ENCODE results near the gene PDZD7.

PDZD7 gene

DNA sequence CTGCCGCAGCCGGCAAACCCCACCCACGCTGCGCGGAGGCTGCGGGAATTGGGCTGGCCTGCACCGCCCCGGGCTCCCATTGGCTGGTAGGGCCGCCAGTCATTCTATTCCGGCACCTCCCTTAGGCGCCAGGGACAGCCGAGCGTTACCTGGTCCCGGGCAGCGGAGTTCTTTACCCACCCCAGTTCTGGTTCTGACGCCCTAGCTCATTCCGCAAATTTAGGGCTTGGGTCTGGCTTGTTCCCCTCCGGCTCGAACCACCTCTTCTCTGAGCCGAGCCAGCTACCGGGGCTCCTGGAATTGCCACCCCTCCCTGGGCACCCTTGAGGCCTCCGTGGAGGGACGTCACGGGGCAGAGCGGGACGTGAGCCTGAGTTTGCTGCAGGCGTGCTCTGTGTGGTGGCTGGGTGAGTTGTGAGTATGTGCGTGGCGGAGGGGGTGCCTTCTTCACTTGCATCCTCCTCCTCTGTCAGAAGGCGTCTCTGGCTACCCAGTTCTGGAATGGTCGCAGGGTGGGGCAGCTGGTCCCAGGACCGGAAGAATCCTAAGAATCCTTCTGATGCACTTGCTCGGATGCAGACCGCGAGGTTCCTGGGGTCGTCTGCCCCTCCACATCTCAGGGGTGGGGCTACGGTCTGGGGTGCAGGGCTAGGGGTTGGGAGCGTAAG is at the start of gene PDZD7, which contains the start of gene SFXN3:
PDZD7 (minus strand) TSS at position 2 of the 668 bp plus-strand sequence. CDS start 910 bp downstream, outside the sequence.
SFXN3 (plus strand) TSS at position 107 of the 668 bp plus-strand sequence. CDS start 3,461 bp downstream, outside the sequence.
- peak; percentile 97 for DNase-seq

DNA sequence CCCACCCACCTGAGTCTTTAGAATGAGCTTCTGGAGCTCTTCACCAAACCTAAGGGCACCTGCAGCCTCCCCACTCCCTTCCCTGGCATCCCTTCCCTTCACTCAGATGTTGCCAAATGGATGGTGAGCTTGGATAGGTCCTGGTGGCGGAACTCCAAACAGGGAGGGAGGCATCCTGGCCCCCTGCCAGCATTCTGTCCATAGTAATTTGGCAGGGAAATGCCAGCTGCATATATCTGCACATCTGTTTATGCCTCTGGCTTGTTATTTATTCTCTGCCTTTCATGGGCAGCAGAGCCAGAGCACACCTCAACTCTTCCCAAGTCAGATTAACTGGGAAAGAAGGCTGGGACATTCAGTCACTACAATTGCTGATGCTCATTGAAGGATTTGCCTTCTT is 48.9 kb upstream of the PDZD7 start:
- no peak for DNase-seq

DNA sequence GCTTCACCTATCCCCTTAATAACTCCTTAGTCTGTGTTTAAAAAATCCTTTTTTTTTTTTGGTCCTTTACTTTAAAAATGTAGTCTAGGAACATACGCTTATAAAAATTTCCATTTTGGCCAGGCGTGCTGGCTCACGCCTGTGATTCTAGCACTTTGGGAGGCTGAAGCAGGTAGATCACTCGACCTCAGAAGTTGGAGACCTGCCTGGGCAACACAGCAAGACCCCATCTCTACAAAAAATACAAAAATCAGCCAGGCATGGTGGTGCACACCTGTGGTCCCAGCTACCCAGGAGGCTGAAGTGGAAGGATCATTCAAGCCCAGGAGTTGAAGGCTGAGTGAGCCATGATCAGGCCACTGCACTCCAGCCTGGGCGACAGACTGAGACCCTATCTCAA is 45.7 kb upstream of the PDZD7 start:
- no peak for DNase-seq

DNA sequence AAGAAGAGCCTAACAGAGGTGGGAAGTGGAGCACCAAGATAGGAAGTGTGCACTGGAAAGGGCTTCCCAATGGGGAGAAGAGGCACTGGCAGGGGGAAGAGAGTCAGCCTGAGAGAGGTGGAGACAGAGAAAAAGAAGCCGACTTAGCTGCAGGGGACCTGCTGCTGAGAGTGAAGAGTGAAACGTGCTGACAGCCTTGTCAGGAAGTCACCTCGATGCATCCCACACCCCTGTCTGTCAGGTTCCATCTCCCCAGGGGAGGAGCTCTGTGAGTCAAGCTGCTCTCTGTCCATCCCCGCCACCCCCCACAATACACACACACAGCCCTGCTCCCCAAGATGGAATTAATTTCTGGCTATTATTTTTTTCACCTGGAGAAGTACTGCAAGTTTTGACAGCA is 44.8 kb upstream of the PDZD7 start:
- DNase-seq = no peak

DNA sequence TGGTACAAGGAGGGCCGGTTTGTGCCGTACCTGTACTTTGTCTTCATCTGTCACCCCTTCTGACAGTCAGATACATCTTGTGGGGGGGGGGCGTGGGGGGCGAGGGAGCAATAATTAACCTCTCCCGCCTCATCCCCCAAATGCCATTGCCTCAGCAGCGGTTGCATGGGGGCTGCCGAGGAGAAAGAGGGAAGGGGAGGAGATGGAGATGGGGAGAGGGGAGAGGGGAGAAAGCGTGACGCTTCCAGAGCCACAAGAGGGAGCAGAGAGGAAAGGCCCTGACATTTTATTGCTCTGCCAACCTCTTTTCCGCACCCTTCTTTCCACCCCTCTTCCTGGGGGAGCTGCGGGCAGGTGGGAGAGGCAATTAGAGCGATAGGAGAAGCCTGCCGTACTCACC is 42.7 kb upstream of the PDZD7 start:
- no peak for DNase-seq

DNA sequence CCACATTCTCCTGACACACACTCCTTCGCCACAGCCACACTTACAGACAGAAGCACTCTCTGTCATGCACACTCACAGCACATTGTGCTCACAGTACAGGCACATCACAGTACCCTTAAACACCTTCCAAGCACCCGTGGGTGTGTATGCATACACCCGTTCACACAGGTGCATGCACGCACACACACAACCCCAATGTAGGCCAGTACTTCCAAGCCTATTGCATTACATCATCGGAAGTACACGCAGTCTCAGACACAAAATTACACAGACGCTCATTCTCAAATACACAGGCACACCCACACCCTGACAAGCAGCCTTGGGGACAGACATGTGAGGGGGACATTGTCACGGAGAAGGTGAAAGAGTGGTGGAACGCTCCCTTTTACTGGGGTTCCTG is 42.0 kb upstream of the PDZD7 start:
- DNase-seq = no peak

DNA sequence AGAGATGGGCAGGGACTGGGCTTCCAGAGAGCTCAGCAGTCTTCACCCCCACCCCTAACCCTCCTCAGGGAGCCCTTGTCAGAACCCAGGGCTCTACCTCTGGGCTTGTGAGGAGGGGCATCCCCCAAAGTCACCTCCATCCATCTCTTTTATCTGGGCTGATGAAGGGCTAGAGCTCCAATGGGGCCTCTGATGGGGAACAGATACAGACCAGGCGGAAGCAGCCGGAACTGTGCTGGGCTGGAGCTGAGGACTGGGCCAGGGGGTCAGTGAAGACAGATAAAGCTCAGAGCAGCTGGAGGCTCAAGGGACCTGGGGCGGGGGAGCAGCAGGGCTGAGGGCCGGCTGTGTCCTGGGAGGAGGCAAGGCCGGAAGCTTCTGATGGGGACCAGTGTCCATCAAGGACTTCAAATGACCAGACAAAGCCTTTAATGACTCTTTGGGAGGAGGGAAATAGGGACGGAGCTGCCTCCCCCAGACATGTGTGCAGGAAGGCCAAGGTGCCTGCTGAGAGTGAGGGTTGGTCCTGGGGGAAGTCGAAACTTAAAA is 41.0 kb upstream of the PDZD7 start:
- DNase-seq = no peak

DNA sequence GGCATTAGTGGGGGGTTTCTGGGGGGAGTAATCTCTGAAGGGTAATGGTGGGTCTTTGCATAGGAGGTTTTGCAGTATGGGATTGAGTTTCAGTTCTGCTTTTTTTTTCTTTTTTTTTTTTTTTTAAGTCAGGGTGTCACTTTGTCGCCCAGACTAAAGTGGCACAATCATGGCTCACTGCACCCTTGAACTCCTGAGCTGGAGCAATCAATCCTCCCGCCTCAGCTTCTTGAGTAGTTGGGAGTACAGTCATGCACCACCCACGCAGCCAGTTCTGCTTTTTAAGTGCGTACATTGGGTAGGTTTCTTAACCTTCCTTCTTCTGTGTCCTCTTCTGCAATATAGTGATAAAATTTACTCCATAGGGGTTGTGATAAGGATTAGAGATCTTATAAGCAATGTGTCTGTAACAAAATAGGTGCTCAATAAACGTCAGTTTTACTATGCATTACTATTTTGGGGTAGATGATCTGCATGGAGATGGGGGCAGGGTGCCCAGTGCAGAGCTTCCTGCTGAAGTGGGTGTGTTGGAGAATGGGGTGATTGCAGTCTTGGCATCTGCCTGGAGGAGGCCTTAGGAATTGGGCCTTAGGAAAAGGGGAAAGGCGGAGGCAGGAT is 40.4 kb upstream of the PDZD7 start:
- DNase-seq = no peak

DNA sequence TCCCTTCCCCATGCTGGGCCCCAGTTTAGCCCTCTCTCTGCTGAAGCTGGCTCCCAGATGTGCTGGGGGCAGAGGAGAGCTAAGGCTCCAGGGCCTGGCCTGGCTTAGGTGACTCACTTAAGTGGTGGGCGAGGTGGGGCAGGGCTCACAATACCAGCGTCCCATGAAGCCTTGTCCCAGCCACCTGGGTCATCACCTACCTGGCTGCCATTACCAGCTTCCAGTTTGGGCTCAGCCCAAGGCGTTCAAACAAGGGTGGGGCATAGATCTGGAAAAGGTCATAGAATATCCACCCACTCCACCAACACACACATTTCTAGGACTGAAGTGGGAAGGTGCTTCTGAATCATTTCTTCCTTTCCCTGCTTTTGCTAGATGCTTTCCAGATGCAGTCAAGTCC is 39.2 kb upstream of the PDZD7 start:
- no peak for DNase-seq

DNA sequence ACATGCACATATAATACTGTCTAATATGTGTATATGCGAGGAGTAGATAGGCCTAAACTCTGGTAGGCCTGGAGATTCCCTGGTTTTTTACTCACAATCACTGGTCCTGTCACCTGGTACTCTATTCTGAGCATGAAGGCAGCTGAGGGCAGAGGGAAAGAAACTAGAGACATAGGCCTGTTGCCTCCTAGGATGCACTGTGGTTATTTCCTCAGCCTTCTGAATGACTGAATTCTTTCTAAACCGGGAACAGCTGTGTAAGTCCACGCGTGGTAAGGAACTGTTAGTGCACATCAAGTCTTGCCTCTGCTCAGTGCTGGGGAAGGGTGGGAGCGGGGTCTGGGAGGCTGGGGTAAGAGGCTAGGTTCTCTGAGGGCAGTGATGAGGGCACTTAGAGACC is 38.5 kb upstream of the PDZD7 start:
- DNase-seq = no peak

DNA sequence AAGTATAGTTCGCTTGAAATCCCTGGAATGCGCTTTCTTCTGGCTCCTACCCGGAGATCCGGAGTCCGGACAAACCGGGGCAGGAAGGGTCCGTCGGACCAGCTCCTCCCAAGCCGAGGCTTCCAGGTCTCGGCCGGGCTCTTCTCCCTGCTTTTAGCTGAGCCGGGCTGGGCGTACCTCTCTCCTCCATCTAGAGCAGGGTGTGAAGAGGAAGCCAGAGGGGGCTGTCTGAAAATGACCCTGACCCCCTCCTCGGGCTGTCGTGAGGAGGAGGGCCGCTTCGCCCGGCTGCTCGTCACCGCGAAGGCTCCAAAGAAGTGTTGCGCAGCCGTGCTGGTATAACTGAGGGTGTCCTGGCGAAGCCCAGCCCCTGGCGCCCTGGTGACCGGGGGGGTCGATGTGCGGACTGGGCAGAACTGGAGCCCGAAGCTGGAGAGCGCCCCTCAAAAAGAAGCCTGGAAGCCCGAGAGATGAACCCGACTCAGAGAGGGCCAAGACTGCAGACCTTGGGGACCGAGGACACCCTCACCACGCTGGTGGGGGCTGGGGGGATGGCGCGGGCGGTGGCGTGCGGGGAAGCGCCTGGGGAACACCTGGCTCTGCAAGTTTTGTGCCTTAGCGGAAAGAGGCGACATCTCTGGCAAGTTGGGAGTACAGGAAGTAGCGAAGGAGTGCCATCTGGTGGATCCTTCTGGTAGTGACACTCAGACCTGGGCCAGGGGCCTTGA is 36.6 kb upstream of the PDZD7 start:
- peak; percentile 81 for DNase-seq

DNA sequence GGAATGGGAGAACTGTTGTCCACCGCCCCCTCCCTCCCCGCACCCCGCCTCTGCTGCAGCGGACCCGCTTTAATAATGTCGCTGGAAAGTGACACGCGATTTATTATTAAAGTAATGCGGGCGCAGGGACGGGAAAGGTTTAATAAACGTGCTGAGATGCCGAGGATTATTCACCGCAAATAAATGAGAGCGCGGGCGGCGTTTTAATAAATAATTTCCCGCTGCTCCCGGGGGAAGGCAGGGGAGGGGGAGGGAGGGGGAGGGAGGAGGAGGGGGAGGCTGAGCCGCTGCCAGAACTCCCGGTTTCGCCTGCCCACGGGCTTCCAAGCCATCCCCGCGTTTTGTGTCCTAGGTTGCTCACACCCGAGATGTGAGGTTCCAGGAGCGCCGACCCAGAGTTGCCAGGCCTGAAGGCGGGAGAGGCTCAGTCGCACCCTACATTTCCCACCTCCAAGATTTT is 36.0 kb upstream of the PDZD7 start:
- no peak for DNase-seq

DNA sequence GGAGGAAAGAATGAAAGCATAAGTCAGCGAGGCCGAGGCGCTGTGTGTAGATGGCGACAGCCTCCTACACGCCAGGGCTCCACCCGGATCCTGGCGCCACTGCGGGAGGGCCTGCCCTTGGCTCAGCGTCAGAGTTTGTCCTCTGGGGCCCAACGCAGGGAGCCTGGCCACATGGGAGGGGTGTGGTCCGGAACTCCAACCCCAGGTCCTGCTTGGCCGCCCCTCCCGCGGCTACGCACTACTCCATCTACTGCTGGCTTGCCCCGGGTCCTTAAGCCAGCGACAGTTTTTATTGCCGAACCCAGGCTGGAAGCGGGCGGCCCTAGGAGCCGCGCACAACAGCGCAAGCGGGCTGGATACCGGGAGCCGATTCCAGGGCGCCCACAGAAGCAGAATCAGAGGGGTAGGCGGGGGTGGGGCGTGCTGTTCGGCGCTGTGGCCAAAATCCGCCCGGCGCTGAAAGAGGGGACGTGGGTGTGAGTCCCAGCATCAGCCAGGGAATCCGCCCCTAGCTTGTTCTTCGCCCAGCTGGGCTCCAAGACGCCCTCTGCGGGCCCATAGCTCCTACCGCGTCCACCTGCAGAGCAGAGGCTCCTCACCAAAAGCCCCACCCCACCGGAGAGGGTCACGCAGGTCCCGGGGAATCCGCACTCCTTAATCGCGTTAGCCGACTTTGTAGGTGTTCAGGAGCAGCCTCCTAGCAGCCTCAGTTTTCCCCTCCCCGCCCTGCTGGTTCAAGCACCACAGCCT is 35.4 kb upstream of the PDZD7 start:
- DNase-seq = peak; percentile 69

DNA sequence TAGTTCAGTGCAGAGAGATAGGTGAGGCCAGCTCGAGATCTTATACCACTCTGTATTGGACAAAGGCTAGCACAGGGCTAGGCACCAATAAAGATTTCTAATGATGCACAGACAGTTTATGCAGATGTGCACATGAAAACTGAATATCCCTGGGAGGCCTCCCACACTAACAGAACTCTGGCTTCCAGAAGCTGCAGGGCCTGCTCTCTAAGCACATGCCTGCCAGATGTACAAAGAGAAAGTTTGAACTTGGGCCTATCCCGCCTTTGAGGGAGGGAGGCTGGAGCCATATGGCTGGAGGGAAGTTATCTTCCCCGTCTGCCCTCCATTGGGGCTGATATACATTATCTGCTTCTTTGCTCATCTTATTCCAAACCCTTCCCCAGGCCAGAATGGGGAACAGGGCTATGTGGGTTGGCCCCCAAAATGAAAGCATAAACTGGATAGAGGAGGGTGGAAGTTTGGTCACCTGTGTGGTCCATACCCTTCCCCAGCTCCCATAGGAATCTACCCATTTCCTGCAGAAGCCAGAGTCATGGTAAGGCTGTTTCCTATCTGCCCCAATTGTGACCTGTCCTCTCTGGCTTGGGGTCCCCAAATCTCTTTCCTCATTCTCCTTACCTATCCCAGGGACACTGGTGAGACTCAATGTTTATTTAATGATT is 34.7 kb upstream of the PDZD7 start:
- no peak for DNase-seq

DNA sequence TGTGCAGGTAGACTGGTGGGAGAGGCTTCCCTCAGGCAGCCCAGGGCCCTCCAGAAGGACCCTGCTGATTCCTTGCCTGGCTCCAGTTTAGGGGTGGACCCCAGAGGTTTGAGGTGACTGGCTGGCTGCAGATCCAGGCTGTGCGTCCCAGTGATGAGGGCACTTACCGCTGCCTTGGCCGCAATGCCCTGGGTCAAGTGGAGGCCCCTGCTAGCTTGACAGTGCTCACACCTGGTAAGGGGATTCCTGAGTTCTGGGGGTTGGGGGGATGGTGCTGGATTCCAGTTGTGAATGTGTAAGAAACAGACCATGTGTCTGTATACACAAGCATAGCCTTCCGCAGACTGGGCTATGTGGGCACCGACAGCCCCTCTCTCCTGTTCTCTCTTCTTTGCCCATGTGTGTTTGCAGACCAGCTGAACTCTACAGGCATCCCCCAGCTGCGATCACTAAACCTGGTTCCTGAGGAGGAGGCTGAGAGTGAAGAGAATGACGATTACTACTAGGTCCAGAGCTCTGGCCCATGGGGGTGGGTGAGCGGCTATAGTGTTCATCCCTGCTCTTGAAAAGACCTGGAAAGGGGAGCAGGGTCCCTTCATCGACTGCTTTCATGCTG is 33.6 kb upstream of the PDZD7 start:
- no peak for DNase-seq

DNA sequence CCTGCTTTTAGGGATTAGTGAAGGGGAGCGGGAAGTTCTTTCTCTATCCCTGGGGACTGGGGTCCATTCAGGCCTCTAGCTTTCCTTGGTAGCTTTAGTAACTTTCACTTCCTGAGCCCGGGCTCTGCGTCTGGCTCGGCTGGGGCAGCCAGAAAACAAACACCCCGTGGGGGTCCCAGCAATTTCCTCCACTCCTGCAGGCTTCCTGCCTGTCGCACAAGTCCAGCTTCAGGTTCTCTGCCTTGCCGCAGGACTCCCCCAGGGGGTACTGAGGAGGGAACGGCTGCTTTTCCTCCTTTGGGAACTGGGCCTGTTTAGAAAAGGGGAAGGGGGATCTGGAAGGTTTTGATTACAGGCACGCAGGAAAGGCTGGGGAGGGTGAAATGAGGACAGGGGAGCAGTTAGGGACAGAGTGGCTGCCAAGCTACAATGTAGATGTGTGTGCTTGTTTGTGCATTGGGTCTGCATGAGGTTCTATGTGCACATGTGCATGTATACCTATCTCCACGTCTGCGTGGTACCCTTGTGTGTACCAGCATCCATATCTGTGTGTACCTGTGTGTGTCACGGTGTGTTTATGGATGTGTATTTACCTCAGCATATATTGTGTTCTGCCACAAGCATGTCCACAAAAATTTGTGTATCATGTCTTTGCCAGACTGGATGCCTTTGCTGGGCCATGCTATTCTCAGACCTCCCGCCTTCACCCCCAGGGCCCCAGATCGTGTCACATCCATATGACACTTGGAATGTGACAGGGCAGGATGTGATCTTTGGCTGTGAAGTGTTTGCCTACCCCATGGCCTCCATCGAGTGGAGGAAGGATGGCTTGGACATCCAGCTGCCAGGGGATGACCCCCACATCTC is 32.9 kb upstream of the PDZD7 start:
- no peak for DNase-seq

DNA sequence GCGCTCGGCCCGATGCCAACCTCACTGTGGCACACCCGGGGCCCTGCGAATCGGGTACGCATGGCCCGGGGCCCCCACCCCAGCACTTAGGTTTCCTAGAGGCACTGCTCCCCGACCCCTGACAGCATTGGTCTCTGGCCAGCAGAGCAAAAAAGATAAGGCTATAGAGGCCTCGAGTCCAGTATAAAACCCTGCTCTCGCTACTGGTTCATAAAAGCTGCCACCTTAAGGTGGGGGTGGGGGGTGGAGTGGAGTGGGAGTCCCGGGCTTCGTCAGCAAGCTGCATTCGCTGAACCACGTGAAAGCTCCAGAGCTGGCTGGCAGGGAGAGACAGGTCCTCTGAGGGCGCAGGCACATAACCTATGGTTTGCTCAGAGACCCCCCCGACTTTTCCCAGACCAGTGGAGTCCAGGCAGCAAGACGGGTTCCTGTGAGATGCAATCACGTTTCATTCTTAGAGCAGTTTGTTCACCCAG is 32.2 kb upstream of the PDZD7 start:
- no peak for DNase-seq

DNA sequence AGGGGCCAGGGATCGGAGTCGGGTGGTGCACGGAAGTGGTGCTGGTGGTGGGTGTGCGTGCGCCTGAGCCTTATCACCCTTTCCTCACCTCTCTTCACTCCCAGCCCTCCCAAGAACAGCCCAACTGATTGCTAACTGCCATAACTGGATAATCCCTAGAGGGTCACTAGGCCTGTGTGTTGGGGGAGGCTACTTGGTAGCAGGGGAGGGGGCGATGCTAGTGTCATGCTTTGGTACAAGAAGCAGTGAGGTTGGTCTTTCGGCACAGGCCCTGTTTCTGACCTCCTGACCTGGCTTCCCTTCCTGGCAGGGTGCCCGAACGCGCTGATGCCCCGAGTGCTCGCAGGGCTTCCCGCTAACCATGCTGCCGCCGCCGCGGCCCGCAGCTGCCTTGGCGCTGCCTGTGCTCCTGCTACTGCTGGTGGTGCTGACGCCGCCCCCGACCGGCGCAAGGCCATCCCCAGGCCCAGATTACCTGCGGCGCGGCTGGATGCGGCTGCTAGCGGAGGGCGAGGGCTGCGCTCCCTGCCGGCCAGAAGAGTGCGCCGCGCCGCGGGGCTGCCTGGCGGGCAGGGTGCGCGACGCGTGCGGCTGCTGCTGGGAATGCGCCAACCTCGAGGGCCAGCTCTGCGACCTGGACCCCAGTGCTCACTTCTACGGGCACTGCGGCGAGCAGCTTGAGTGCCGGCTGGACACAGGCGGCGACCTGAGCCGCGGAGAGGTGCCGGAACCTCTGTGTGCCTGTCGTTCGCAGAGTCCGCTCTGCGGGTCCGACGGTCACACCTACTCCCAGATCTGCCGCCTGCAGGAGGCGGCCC is 31.5 kb upstream of the PDZD7 start:
- DNase-seq = peak; percentile 67

DNA sequence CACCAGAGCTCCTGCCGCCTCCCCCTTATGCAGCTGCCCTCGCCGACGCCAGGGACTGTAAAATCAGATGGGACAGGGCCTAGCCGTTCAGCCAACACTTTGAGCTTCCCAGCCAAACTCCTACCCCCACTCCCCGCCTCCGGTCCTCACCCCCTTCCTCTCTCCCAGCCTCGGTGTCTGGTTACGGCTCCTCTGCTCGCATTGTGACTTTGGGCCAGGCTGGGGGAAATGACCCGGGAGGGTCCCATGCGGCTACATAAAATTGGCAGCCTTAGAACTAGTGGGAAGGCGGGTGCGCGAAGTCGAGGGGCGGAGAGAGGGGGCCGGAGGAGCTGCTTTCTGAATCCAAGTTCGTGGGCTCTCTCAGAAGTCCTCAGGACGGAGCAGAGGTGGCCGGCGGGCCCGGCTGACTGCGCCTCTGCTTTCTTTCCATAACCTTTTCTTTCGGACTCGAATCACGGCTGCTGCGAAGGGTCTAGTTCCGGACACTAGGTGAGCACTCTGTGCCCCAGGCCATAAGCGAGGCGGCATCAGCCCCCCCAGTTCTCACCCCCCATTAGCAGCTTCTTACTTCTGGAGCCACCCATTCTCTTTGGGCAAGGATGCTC is 30.8 kb upstream of the PDZD7 start, which contains the start of gene KAZALD1:
KAZALD1 (plus strand) TSS at position 366 of the 608 bp plus-strand sequence. CDS start 604 bp downstream, outside the sequence.
- DNase-seq = no peak

Measured in CD4-positive, alpha-beta T cell treated with Interleukin-6 for 4 hours (primary cell).